ENCODE results near the gene RAB3A.

Gene RAB3A

GRCh38 chr19:18147396-18147795 is 56.4 kb downstream of the RAB3A start:
- H3K79me2 ChIP-seq (ENCODE audit: insufficient read depth, low read length): no peaks in the 10 kb centered on the region
- H3K4me3 ChIP-seq (ENCODE audit: low read length, poor library complexity, severe bottlenecking): no peak overlapping the region
- no peaks in the 10 kb centered on the region for H3K27me3 ChIP-seq (ENCODE audit: insufficient read depth, low read length, poor library complexity, severe bottlenecking)
- H4K20me1 ChIP-seq (ENCODE audit: insufficient read depth, low read length, poor library complexity, severe bottlenecking): no peaks in the 10 kb centered on the region
- no peaks in the 10 kb centered on the region for H3K9me2 ChIP-seq (replicated peaks; ENCODE audit: low read depth, low read length)
- H3K9ac ChIP-seq (ENCODE audit: low read depth, low read length, poor library complexity, severe bottlenecking): no peak overlapping the region
- TF ChIP-seq, protein P1, sequence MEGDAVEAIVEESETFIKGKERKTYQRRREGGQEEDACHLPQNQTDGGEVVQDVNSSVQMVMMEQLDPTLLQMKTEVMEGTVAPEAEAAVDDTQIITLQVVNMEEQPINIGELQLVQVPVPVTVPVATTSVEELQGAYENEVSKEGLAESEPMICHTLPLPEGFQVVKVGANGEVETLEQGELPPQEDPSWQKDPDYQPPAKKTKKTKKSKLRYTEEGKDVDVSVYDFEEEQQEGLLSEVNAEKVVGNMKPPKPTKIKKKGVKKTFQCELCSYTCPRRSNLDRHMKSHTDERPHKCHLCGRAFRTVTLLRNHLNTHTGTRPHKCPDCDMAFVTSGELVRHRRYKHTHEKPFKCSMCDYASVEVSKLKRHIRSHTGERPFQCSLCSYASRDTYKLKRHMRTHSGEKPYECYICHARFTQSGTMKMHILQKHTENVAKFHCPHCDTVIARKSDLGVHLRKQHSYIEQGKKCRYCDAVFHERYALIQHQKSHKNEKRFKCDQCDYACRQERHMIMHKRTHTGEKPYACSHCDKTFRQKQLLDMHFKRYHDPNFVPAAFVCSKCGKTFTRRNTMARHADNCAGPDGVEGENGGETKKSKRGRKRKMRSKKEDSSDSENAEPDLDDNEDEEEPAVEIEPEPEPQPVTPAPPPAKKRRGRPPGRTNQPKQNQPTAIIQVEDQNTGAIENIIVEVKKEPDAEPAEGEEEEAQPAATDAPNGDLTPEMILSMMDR (conservative IDR thresholded peaks at IDR 0.05; ENCODE audit: low read length): no peak
- TF ChIP-seq EZH2phosphoT487 (IDR thresholded peaks at IDR 0.05; ENCODE audit: borderline replicate concordance): no peak
- no peak overlapping the region for H3K4me2 ChIP-seq (ENCODE audit: low read depth, low read length, poor library complexity, severe bottlenecking)
- H3K4me1 ChIP-seq (ENCODE audit: insufficient read depth, low read length, poor library complexity, severe bottlenecking): peaks cover 9% of the 10 kb centered on the region
- H3K9me3 ChIP-seq (ENCODE audit: insufficient read depth, low read depth, low read length): no peaks in the 10 kb centered on the region
- H3F3A ChIP-seq (ENCODE audit: low read depth): peaks cover 4% of the 10 kb centered on the region; the same call in 1 of the 2 replicates
- H3K36me3 ChIP-seq (ENCODE audit: insufficient read depth, low read length): no peaks in the 10 kb centered on the region
- H2AFZ ChIP-seq (ENCODE audit: low read length): no peak overlapping the region
